B cell (primary cell): ENCODE measurements around the gene CRIM1.

Experiments used
- EZH2 ChIP-seq: IDR thresholded peaks from 2 replicates; pipeline ENCODE4 v1.6.1; 2012; ENCODE audit warnings: borderline replicate concordance, low read depth, mild to moderate bottlenecking, moderate library complexity, low read length; ENCODE audit not compliant: insufficient read depth, poor library complexity, severe bottlenecking
- TF ChIP-seq, protein P1 (sequence below): fragments of 200-600 bp; IDR thresholded peaks from one replicate; pipeline ENCODE4 v1.8.0; 2022; ENCODE audit warnings: antibody characterized with exemption, mild to moderate bottlenecking

DNA sequence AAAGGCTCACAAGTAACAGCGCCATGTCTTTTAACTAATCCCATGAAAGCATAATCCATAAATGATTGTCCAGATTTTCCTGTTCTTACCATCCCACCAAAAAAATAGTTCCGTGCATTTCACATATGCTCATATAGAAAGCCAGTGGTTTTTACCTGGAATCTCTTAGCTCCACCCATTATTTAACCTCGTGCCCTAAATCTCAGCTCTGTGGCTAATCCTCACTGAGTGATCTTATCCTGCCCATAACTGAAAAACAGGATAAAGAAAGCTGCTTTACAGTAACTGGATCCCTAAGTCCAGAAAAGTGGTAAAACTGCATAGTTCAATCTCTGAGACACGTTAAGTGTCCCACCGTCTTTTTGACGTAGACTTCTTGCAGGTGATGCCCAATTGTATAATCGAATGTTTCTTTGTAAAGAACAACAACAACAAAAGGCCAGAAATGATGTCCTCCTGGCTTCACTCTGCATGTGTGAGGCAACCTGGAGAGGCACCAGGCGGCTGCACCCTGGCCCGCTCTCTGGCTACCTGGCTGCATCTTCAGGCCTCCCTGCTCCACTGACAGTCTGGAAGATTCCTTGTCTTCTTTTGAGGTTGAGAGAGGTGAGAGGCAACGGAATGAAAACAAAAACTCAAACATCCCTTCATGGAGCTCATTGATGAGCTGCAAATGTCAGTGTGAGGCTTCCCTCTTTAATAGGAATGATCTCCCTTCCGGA, 203.8 kb downstream of the CRIM1 start:
- TF ChIP-seq, protein P1, sequence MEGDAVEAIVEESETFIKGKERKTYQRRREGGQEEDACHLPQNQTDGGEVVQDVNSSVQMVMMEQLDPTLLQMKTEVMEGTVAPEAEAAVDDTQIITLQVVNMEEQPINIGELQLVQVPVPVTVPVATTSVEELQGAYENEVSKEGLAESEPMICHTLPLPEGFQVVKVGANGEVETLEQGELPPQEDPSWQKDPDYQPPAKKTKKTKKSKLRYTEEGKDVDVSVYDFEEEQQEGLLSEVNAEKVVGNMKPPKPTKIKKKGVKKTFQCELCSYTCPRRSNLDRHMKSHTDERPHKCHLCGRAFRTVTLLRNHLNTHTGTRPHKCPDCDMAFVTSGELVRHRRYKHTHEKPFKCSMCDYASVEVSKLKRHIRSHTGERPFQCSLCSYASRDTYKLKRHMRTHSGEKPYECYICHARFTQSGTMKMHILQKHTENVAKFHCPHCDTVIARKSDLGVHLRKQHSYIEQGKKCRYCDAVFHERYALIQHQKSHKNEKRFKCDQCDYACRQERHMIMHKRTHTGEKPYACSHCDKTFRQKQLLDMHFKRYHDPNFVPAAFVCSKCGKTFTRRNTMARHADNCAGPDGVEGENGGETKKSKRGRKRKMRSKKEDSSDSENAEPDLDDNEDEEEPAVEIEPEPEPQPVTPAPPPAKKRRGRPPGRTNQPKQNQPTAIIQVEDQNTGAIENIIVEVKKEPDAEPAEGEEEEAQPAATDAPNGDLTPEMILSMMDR = no peak
- no peak for TF ChIP-seq EZH2
